Measurements from ENCODE around the gene SLC1A2. TPM values are rescaled to one million over a fixed set of nuclear protein-coding genes. Genes with fewer than 3 reads are reported as not detected.

Gene SLC1A2
- total and polyA plus RNA-seq, 3 donors from 2014 or later, result 0.74 to 7.5 (median 1.1) TPM

DNA sequence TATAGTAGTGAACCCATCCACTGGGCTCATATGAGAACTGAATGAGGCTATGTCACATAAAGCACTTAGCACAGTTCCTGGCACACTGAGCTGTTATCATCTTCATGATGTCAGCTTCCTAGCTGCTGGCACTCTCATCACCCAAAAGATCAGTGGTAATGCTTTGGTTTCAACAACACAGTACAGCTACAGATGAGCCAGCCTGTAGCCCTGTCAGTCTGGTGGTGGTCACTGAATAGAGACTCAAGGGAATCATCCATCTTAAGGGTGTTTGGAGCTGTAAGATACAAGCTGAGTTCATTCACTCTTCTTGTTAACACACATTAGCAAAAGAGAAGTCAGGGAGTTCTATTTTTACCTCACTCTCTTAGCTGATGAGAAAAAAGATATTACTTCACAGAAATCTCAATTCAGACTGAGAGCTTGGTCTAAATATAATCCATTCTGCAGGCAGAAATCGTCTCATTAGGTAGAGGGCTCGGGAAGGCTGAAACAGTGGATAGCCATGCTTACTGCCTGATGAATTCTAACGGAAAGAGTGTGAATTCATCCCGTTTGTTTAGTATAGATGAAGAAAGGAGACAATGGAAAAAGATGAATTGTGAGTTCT is 6.3 kb upstream of the SLC1A2 start:
- no peak overlapping the region for H3K4me3 ChIP-seq
- H3K27me3 ChIP-seq, result no peaks in the 10 kb centered on the region
- intact Hi-C loops (cut with DNase I; ENCODE audit: low total_unique reads), result no loop called here
- H3K27ac ChIP-seq, result no peak overlapping the region
- DNase-seq, result no peak
- H3K36me3 ChIP-seq (ENCODE audit: low read depth, missing control alignments), result no peaks in the 10 kb centered on the region
- TF ChIP-seq POLR2A (IDR thresholded peaks at IDR 0.05), result no peak
- no peak for TF ChIP-seq CTCF (IDR thresholded peaks at IDR 0.05)
- WGBS, 2 donors, result 65 to 70% methylated on average over 4 of the region's 4 CpGs
- H3K9me3 ChIP-seq, result no peaks in the 10 kb centered on the region
- H3K4me1 ChIP-seq, result no peaks in the 10 kb centered on the region

DNA sequence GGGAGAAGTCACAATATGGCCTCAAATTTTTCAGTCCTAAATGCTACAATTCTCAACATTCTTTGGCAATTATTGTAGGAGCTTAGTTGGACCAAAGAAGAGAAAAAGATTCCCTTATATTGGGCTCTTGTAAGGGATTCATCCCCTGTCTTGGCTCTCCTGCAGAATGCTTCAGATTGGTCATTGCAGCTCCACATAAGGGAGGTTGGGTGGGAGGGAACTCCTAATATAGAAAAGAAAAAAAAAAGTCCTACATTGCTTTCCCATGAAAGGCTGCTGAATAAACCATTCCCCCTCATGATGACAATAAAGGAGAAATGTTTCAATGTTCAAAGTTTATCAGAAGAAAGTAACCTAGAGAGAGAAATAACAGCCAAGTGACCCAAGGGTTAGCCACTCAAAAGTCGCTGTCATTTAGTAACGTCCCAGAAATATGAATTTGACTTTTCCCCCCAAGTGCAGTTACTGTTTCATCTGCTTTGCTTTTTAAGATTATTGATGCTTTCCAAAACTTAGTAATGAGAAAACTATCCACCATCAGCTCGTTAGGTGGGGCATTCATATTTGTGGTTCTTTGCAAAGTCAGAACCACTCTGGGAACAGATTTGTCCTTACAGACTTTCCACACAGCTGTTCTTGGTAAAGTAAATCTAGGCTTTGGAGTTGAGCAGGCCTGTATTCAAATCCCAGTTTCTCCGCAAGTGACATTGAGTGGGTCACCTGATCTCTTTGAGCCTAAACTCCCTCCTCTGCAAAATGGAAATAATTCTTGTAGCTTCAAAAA is 5.0 kb upstream of the SLC1A2 start:
- intact Hi-C loops (cut with DNase I; ENCODE audit: low total_unique reads), result no loop called here
- Histone ChIP-seq H3K9me3 (no peaks in the 10 kb centered on the region), H3K27me3 (no peaks in the 10 kb centered on the region), H3K27ac (no peak overlapping the region), H3K4me1 (peaks cover 4% of the 10 kb centered on the region), H3K4me3 (no peak overlapping the region), H3K36me3 (ENCODE audit: low read depth, missing control alignments) (no peaks in the 10 kb centered on the region)
- TF ChIP-seq CTCF (IDR thresholded peaks at IDR 0.05) (no peak), POLR2A (IDR thresholded peaks at IDR 0.05) (no peak)
- no peak for DNase-seq
- 63 to 69% methylated on average over 4 of the region's 4 CpGs for WGBS, 2 donors

DNA sequence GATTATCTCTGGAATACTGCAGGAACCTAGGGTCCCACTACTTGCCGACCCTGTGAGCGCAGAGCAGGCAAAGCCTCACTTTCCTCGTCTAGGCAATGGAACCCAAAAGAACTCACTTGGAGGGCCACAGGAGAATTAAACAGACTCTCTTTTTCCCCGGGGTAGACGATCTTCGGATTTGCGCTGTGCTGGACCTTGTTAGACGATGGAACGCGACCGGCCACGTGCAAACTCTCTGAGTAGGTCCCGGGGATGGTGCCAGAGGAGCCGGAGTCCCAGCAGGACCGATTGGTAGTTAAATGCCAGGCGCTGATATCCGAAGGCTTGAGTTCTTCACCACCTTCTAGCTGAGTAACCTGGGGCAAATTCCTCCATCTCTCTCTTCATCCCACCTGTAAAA is 1.0 kb upstream of the SLC1A2 start:
- no peaks in the 10 kb centered on the region for H3K27me3 ChIP-seq
- no peak overlapping the region for H3K27ac ChIP-seq
- 11 to 16% methylated on average over 14 to 17 of the region's 17 CpGs for WGBS, 2 donors
- no peaks in the 10 kb centered on the region for H3K36me3 ChIP-seq (ENCODE audit: low read depth, missing control alignments)
- no peaks in the 10 kb centered on the region for H3K9me3 ChIP-seq
- DNase-seq, result no peak
- TF ChIP-seq CTCF (IDR thresholded peaks at IDR 0.05) (no peak), POLR2A (IDR thresholded peaks at IDR 0.05) (no peak)
- peaks cover 4% of the 10 kb centered on the region for H3K4me1 ChIP-seq
- intact Hi-C loops (cut with DNase I; ENCODE audit: low total_unique reads), result no loop called here
- H3K4me3 ChIP-seq, result peak overlapping the region in 1 of 2 donors; percentile 50

DNA sequence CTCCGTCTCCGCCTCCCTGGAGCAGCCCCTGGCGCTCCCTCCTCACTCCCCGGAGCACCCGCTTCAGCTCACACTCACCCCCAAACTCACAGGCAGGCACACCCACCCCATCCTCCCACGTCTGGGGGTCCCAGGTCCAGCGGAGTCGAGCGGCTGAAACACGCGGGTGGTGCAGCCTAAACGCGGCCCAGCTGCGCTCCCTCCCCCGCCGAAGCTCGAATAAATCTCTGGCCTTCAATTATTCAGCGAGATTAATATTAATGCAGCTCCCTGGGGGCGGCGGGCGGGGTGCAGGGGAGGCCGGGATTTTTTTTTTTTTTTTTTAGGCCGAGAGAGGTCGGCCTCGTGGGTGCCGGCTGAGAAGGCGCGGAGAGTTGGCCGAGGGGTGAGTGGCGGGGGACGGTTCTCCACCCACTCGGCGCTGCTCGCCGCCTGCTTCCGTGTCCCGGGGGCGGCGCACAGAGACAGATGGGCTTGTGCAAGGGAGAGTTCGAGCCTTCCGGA is 524 bp upstream of the SLC1A2 start:
- H3K27me3 ChIP-seq, result no peaks in the 10 kb centered on the region
- H3K4me1 ChIP-seq, result peaks cover 4% of the 10 kb centered on the region
- WGBS, 2 donors, result 1 to 3% methylated on average over 7 to 41 of the region's 41 CpGs
- no peaks in the 10 kb centered on the region for H3K36me3 ChIP-seq (ENCODE audit: low read depth, missing control alignments)
- no peak for DNase-seq
- no peak for TF ChIP-seq CTCF (IDR thresholded peaks at IDR 0.05)
- TF ChIP-seq POLR2A (IDR thresholded peaks at IDR 0.05), result no peak
- intact Hi-C loops (cut with DNase I; ENCODE audit: low total_unique reads), result no loop called here
- H3K9me3 ChIP-seq, result no peaks in the 10 kb centered on the region
- no peak overlapping the region for H3K27ac ChIP-seq
- peak overlapping the region; percentile 27 to 50 for H3K4me3 ChIP-seq
